ENCODE data around the gene CST6. TPM values are rescaled to one million over a fixed set of nuclear protein-coding genes. Genes with fewer than 3 reads are reported as not detected.
"Not testable (repeated sequence)": the region's sequence is repeated elsewhere in the genome, so short reads cannot be mapped to it uniquely, and the experiment has no call there.

The CST6 gene
- total RNA-seq, 1 donor from 2014 or later: not detected

GRCh38 chr11:66014804-66015453 lies 3.1 kb downstream of the CST6 start:
- Histone ChIP-seq H3K9ac (ENCODE audit: low read depth in 1 of 3, low read length in 3 of 3) (peak overlapping the region; percentile 23 to 70 (median 30)), H3K4me3 (ENCODE audit: low read length in 3 of 3) (peak overlapping the region in 1 of 3 donors; percentile 29), H3K27ac (ENCODE audit: low read depth, low read length) (peak overlapping the region; percentile 51), H3K9me3 (ENCODE audit: control insufficient read depth in 3 of 3, low read length in 3 of 3) (no peaks in the 10 kb centered on the region), H3K4me1 (ENCODE audit: control insufficient read depth in 3 of 3, insufficient read depth in 3 of 3, low read length in 3 of 3) (peaks cover 14 to 27% (median 19%) of the 10 kb centered on the region in 3 donors), H3K27me3 (ENCODE audit: control insufficient read depth in 3 of 3, insufficient read depth in 3 of 3, low read length in 3 of 3) (peaks cover 18 to 27% (median 26%) of the 10 kb centered on the region in 3 donors), H3K36me3 (ENCODE audit: control insufficient read depth in 3 of 3, insufficient read depth in 3 of 3, low read length in 3 of 3) (no peaks in the 10 kb centered on the region)

DNA sequence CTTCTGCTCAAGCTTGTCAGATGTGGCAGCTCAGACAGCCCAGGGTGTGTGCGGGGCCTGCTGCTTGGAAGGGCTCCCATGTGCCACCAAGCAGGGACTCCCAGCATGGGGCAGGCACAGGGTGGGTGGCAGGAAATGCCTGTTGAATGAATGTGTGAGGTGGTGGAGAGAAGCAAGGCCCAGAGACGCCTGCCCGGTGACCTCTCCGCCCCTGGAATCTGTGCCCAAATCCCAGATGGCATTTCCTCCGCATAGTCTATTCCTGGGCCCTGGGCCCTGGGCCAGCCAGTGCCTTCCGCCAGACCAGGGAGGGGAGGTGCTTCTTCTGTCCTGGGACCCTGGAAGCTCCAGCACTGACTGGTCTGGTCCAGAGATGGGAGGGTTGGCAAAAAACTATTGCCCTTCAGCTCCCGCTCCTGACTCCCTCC lies 3.7 kb downstream of the CST6 start:
- Histone ChIP-seq H3K4me3 (ENCODE audit: low read length in 3 of 3) (peak overlapping the region; percentile 31 to 52 (median 46)), H3K27ac (ENCODE audit: low read depth, low read length) (peak overlapping the region; percentile 51), H3K36me3 (ENCODE audit: control insufficient read depth in 3 of 3, insufficient read depth in 3 of 3, low read length in 3 of 3) (no peaks in the 10 kb centered on the region), H3K4me1 (ENCODE audit: control insufficient read depth in 3 of 3, insufficient read depth in 3 of 3, low read length in 3 of 3) (peaks cover 14 to 27% (median 19%) of the 10 kb centered on the region in 3 donors), H3K27me3 (ENCODE audit: control insufficient read depth in 3 of 3, insufficient read depth in 3 of 3, low read length in 3 of 3) (peaks cover 18 to 27% (median 26%) of the 10 kb centered on the region in 3 donors), H3K9ac (ENCODE audit: low read depth in 1 of 3, low read length in 3 of 3) (peak overlapping the region in 2 of 3 donors; percentile 23 to 70), H3K9me3 (ENCODE audit: control insufficient read depth in 3 of 3, low read length in 3 of 3) (no peaks in the 10 kb centered on the region)

- Histone ChIP-seq H3K4me3 (ENCODE audit: low read length in 3 of 3) (peak overlapping the region; percentile 31 to 46 (median 35)), H3K27me3 (ENCODE audit: control insufficient read depth in 3 of 3, insufficient read depth in 3 of 3, low read length in 3 of 3) (peaks cover 18 to 27% (median 26%) of the 10 kb centered on the region in 3 donors), H3K27ac (ENCODE audit: low read depth, low read length) (peak overlapping the region; percentile 51), H3K36me3 (ENCODE audit: control insufficient read depth in 3 of 3, insufficient read depth in 3 of 3, low read length in 3 of 3) (no peaks in the 10 kb centered on the region), H3K9ac (ENCODE audit: low read depth in 1 of 3, low read length in 3 of 3) (peak overlapping the region in 2 of 3 donors; percentile 40 to 45), H3K9me3 (ENCODE audit: control insufficient read depth in 3 of 3, low read length in 3 of 3) (no peaks in the 10 kb centered on the region), H3K4me1 (ENCODE audit: control insufficient read depth in 3 of 3, insufficient read depth in 3 of 3, low read length in 3 of 3) (peaks cover 14 to 28% (median 19%) of the 10 kb centered on the region in 3 donors)
Measured at GRCh38 chr11:66015936-66016792, 4.4 kb downstream of the CST6 start.

DNA sequence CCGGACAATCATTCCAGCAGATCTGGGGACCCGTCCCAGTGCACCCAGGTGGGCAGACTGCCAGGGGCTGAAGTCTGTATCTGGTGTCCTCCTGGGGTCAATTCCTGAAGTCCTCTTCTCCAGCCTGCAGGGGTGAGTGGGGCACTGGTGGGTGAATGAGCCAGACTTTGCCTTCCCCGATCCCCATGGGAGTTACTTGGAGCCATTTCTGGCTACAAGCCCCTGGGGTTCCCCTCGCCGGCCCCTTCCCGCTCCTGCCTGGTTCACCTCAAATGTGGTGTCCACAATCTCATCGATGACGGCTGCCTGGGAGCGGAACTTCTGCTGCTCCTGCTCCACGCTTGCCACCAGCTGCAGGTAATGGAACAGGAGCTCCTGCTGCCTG lies 5.0 kb downstream of the CST6 start:
- no peak overlapping the region for H3K9ac ChIP-seq (ENCODE audit: low read depth in 1 of 3, low read length in 3 of 3)
- H3K4me1 ChIP-seq (ENCODE audit: control insufficient read depth in 3 of 3, insufficient read depth in 3 of 3, low read length in 3 of 3): peaks cover 14 to 27% (median 19%) of the 10 kb centered on the region in 3 donors
- H3K9me3 ChIP-seq (ENCODE audit: control insufficient read depth in 3 of 3, low read length in 3 of 3): no peaks in the 10 kb centered on the region
- H3K27ac ChIP-seq (ENCODE audit: low read depth, low read length): no peak overlapping the region
- H3K27me3 ChIP-seq (ENCODE audit: control insufficient read depth in 3 of 3, insufficient read depth in 3 of 3, low read length in 3 of 3): peaks cover 13 to 21% (median 20%) of the 10 kb centered on the region in 3 donors
- no peak overlapping the region for H3K4me3 ChIP-seq (ENCODE audit: low read length in 3 of 3)
- no peaks in the 10 kb centered on the region for H3K36me3 ChIP-seq (ENCODE audit: control insufficient read depth in 3 of 3, insufficient read depth in 3 of 3, low read length in 3 of 3)

GRCh38 chr11:66017321-66017720 lies 5.5 kb downstream of the CST6 start:
- Histone ChIP-seq H3K4me1 (ENCODE audit: control insufficient read depth in 3 of 3, insufficient read depth in 3 of 3, low read length in 3 of 3) (peaks cover 15 to 23% (median 20%) of the 10 kb centered on the region in 3 donors), H3K27ac (ENCODE audit: low read depth, low read length) (no peak overlapping the region), H3K36me3 (ENCODE audit: control insufficient read depth in 3 of 3, insufficient read depth in 3 of 3, low read length in 3 of 3) (no peaks in the 10 kb centered on the region), H3K9ac (ENCODE audit: low read depth in 1 of 3, low read length in 3 of 3) (no peak overlapping the region), H3K4me3 (ENCODE audit: low read length in 3 of 3) (no peak overlapping the region), H3K27me3 (ENCODE audit: control insufficient read depth in 3 of 3, insufficient read depth in 3 of 3, low read length in 3 of 3) (peaks cover 10 to 16% (median 15%) of the 10 kb centered on the region in 3 donors), H3K9me3 (ENCODE audit: control insufficient read depth in 3 of 3, low read length in 3 of 3) (no peaks in the 10 kb centered on the region)

GRCh38 chr11:66020212-66020611 lies 8.4 kb downstream of the CST6 start:
- Histone ChIP-seq H3K4me1 (ENCODE audit: control insufficient read depth in 3 of 3, insufficient read depth in 3 of 3, low read length in 3 of 3) (peaks cover 14 to 24% (median 19%) of the 10 kb centered on the region in 3 donors), H3K9me3 (ENCODE audit: control insufficient read depth in 3 of 3, low read length in 3 of 3) (no peaks in the 10 kb centered on the region), H3K36me3 (ENCODE audit: control insufficient read depth in 3 of 3, insufficient read depth in 3 of 3, low read length in 3 of 3) (no peaks in the 10 kb centered on the region), H3K27me3 (ENCODE audit: control insufficient read depth in 3 of 3, insufficient read depth in 3 of 3, low read length in 3 of 3) (peaks cover 0 to 3% (median 0%) of the 10 kb centered on the region in 3 donors), H3K27ac (ENCODE audit: low read depth, low read length) (no peak overlapping the region), H3K4me3 (ENCODE audit: low read length in 3 of 3) (no peak overlapping the region), H3K9ac (ENCODE audit: low read depth in 1 of 3, low read length in 3 of 3) (no peak overlapping the region)

DNA sequence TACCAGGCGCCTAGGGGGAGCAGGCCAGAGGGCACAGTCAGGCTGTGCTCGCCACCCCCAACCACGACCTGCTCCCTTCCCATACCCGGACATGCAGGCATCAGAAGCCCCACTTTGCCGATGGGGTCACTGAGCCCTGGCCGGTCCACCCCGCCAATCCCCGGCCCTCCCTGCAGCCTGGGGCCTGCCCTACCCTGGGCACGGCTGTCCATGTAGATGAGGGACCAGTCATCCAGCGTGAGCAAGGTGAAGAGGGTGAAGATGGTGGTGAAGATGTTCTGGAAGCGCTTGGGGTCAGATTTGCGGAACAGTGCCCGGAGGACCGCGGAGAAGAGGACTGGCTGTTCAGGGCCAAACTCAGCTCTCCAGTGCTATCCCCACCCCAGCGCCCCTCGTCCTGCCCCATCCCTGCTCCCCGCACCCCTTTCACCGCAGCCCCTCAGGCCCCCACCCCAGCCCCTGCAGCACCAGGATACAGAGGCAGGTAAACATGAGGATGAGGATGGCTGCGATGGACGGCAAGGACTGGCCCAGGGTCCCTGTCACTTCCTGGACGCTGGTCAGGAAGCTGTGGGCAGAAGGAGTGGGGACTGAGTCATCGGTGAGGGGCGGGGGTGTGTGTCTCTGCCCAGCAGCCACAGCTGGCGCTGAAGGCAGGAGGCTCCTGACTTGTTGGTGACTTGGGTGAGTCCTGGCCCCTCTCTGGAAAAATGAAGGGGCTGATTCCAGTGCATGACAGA lies 9.0 kb downstream of the CST6 start:
- Histone ChIP-seq H3K36me3 (ENCODE audit: control insufficient read depth in 3 of 3, insufficient read depth in 3 of 3, low read length in 3 of 3) (no peaks in the 10 kb centered on the region), H3K9ac (ENCODE audit: low read depth in 1 of 3, low read length in 3 of 3) (no peak overlapping the region), H3K9me3 (ENCODE audit: control insufficient read depth in 3 of 3, low read length in 3 of 3) (no peaks in the 10 kb centered on the region), H3K4me1 (ENCODE audit: control insufficient read depth in 3 of 3, insufficient read depth in 3 of 3, low read length in 3 of 3) (peaks cover 9 to 18% (median 13%) of the 10 kb centered on the region in 3 donors), H3K27ac (ENCODE audit: low read depth, low read length) (no peak overlapping the region), H3K4me3 (ENCODE audit: low read length in 3 of 3) (no peak overlapping the region), H3K27me3 (ENCODE audit: control insufficient read depth in 3 of 3, insufficient read depth in 3 of 3, low read length in 3 of 3) (peaks cover 0 to 3% (median 0%) of the 10 kb centered on the region in 3 donors)

DNA sequence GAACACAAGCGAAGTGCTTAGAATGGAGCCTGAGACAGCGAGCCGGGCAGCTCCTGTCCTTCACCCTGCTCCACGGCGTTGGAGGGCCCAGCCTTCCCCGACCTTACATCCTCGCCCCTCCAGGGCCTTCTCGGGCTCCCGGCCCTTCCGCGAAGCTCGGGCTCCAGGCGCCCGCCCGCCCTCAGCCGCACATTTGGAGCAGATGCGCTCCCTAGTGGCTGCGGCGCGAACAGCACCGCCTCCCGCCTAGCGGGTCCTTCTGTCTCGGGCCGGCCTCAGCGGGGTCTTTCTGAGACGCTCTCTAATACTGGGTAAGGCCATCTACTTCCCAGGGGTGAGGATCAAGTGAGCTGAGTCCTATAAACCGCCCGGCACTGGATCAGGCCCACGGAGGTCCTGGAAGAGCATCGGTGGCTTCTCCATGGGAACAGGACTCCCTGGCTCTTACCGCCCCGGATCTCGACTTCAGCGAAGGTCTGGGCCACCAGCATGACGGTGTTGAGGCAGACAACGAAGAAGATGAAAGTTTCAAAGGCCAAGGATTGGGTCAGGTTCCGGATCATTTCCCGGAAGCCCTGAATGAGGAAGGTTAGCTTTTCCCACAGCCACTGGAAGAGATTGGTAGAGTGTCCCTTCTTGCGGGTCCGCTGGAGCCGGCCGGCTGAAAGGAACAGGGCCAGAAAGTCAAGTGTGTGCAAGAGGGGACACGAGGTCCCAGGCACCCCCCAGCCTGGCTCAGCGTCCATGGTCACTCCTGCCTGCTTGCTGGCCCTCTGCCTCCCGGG lies 10.8 kb downstream of the CST6 start:
- no peaks in the 10 kb centered on the region for H3K36me3 ChIP-seq (ENCODE audit: control insufficient read depth in 3 of 3, insufficient read depth in 3 of 3, low read length in 3 of 3)
- H3K4me1 ChIP-seq (ENCODE audit: control insufficient read depth in 3 of 3, insufficient read depth in 3 of 3, low read length in 3 of 3): peaks cover 5 to 10% (median 7%) of the 10 kb centered on the region in 3 donors
- peak overlapping the region; percentile 60 to 79 (median 68) for H3K9ac ChIP-seq (ENCODE audit: low read depth in 1 of 3, low read length in 3 of 3)
- H3K9me3 ChIP-seq (ENCODE audit: control insufficient read depth in 3 of 3, low read length in 3 of 3): no peaks in the 10 kb centered on the region
- peak overlapping the region; percentile 44 to 58 (median 48) for H3K4me3 ChIP-seq (ENCODE audit: low read length in 3 of 3)
- no peak overlapping the region for H3K27ac ChIP-seq (ENCODE audit: low read depth, low read length)
- H3K27me3 ChIP-seq (ENCODE audit: control insufficient read depth in 3 of 3, insufficient read depth in 3 of 3, low read length in 3 of 3): peaks cover 0 to 3% (median 0%) of the 10 kb centered on the region in 3 donors

DNA sequence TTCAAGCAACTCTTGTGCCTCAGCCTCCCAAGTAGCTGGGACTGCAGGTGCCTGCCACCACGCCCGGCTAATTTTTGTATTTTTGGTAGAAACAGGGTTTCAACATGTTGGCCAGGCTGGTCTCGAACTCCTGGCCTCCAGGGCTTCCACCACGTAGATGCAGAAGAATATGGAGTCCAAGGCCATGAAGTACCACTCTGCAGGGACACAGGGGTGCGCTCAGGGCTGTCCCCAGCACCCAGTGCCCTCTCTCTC lies 11.3 kb downstream of the CST6 start:
- H3K4me1 ChIP-seq (ENCODE audit: control insufficient read depth in 3 of 3, insufficient read depth in 3 of 3, low read length in 3 of 3); H3K9ac ChIP-seq (ENCODE audit: low read depth in 1 of 3, low read length in 3 of 3); H3K36me3 ChIP-seq (ENCODE audit: control insufficient read depth in 3 of 3, insufficient read depth in 3 of 3, low read length in 3 of 3); H3K9me3 ChIP-seq (ENCODE audit: control insufficient read depth in 3 of 3, low read length in 3 of 3); H3K4me3 ChIP-seq (ENCODE audit: low read length in 3 of 3); H3K27me3 ChIP-seq (ENCODE audit: control insufficient read depth in 3 of 3, insufficient read depth in 3 of 3, low read length in 3 of 3); H3K27ac ChIP-seq (ENCODE audit: low read depth, low read length): not testable (repeated sequence)
